Endodermal cell (in vitro differentiated cells): Measurements from ENCODE around the gene METTL25B. TPM values are rescaled to one million over a fixed set of nuclear protein-coding genes. Genes with fewer than 3 reads are reported as not detected.

Experiments used
- DNase-seq: peaks from one replicate; pipeline ENCODE4 v3.0.0-alpha.2; 2017
- H3K27ac ChIP-seq: 2 replicates; pipeline ENCODE4 v1.5.1; 2013; ENCODE audit warnings: mild to moderate bottlenecking, low read depth, low read length, moderate library complexity
- H3K27me3 ChIP-seq: 2 replicates; pipeline ENCODE4 v1.6.1; 2013; ENCODE audit warnings: mild to moderate bottlenecking, low read length, moderate library complexity; ENCODE audit not compliant: insufficient read depth, control insufficient read depth, poor library complexity, severe bottlenecking
- H3K36me3 ChIP-seq: 2 replicates; pipeline ENCODE4 v1.7.0; 2013; ENCODE audit warnings: mild to moderate bottlenecking, low read length, moderate library complexity; ENCODE audit not compliant: control insufficient read depth, insufficient read depth
- H3K4me1 ChIP-seq: one replicate; pipeline ENCODE4 v1.7.0; 2013; ENCODE audit warnings: low read length; ENCODE audit not compliant: control insufficient read depth, insufficient read depth
- H3K4me3 ChIP-seq: 2 replicates; pipeline ENCODE4 v1.5.1; 2013; ENCODE audit warnings: mild to moderate bottlenecking, low read length, moderate library complexity
- H3K9ac ChIP-seq: 2 replicates; pipeline ENCODE4 v1.6.1; 2013; ENCODE audit warnings: mild to moderate bottlenecking, low read length, moderate library complexity; ENCODE audit not compliant: poor library complexity, severe bottlenecking; ENCODE audit errors: extremely low read depth
- H3K9me3 ChIP-seq: 2 replicates; pipeline ENCODE4 v1.6.1; 2013; ENCODE audit warnings: mild to moderate bottlenecking, low read length, moderate library complexity; ENCODE audit not compliant: control insufficient read depth
- H3K27ac Mint-ChIP-seq: 2 replicates; pipeline ENCODE4 v1.8.0; 2020; ENCODE audit warnings: mixed read lengths
- H3K27me3 Mint-ChIP-seq: 2 replicates; pipeline ENCODE4 v1.8.0; 2021; ENCODE audit warnings: mild to moderate bottlenecking, mixed read lengths; ENCODE audit not compliant: insufficient read depth
- H3K36me3 Mint-ChIP-seq: 2 replicates; pipeline ENCODE4 v1.8.0; 2020; ENCODE audit warnings: low read depth, mixed read lengths
- H3K4me1 Mint-ChIP-seq: 2 replicates; pipeline ENCODE4 v1.8.0; 2020; ENCODE audit warnings: mixed read lengths
- H3K4me3 Mint-ChIP-seq: 2 replicates; pipeline ENCODE4 v1.8.0; 2020; ENCODE audit warnings: mild to moderate bottlenecking, moderate library complexity, mixed read lengths
- H3K9me3 Mint-ChIP-seq: 2 replicates; pipeline ENCODE4 v1.8.0; 2020; ENCODE audit warnings: mild to moderate bottlenecking, mixed read lengths
- WGBS, 2 experiments: methylation state at CpG; one replicate each; pipeline versions ENCODE4 v1.1.5 to v1.1.7; 2013; ENCODE audit warnings: missing lambda C conversion rate in 2 of 2, mixed read lengths in 1 of 2; ENCODE audit not compliant: insufficient coverage in 1 of 2, insufficient read length in 1 of 2; 5-methylcytosine and 5-hydroxymethylcytosine counted together
- total RNA-seq, 2 donors: library from RNA; stranded (reverse); fragmentation: NEBNext Ultra II Directional in 1 of 2; extraction: Animal tissue kit (Norgen Biotek cat#: 25700) in 1 of 2; gene quantifications; 2 replicates in 1 of 2; 3 replicates in 1 of 2; pipeline ENCODE4 v1.2.1, GENCODE V29; 2021
- TF ChIP-seq, protein P1 (sequence below): fragments of 200-600 bp; sonication (generic); conservative IDR thresholded peaks from 2 replicates; pipeline ENCODE4 v1.5.0; 2021; ENCODE audit warnings: antibody characterized with exemption, mild to moderate bottlenecking

METTL25B gene
- total RNA-seq, 2 donors from 2014 or later, result 25.9 to 35.5 TPM

DNA sequence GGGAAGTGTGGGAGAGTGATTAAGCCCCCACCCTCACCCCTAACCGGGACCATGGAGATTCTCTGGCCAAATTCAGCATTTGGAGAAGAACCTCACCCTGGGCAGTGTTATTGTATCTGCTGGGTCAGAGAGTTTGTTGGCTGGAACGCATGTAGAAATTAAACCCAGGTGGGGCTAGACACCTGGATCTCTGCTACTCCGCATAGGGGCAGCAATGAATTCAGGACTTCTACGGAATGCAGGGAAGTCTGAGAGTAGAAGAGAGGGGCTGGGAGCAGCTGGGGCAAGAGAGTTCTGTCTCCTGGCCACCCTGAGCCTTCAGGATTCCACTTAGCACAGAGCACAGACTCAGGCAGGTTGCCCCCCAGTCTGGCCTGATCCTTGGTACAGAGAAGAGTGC, 19.2 kb upstream of the METTL25B start:
- Mint-ChIP-seq H3K4me3 (no peak overlapping the region), H3K9me3 (no peaks in the 10 kb centered on the region), H3K27ac (peak overlapping the region; percentile 36), H3K27me3 (peaks cover 17% of the 10 kb centered on the region), H3K4me1 (peaks cover 46% of the 10 kb centered on the region), H3K36me3 (no peaks in the 10 kb centered on the region)
- Histone ChIP-seq H3K27ac (peak overlapping the region; percentile 55), H3K27me3 (no peaks in the 10 kb centered on the region), H3K4me3 (no peak overlapping the region), H3K9me3 (no peaks in the 10 kb centered on the region), H3K9ac (no peak overlapping the region), H3K4me1 (peaks cover 18% of the 10 kb centered on the region), H3K36me3 (no peaks in the 10 kb centered on the region)
- TF ChIP-seq, protein P1, sequence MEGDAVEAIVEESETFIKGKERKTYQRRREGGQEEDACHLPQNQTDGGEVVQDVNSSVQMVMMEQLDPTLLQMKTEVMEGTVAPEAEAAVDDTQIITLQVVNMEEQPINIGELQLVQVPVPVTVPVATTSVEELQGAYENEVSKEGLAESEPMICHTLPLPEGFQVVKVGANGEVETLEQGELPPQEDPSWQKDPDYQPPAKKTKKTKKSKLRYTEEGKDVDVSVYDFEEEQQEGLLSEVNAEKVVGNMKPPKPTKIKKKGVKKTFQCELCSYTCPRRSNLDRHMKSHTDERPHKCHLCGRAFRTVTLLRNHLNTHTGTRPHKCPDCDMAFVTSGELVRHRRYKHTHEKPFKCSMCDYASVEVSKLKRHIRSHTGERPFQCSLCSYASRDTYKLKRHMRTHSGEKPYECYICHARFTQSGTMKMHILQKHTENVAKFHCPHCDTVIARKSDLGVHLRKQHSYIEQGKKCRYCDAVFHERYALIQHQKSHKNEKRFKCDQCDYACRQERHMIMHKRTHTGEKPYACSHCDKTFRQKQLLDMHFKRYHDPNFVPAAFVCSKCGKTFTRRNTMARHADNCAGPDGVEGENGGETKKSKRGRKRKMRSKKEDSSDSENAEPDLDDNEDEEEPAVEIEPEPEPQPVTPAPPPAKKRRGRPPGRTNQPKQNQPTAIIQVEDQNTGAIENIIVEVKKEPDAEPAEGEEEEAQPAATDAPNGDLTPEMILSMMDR, result no peak
- 61 to 82% methylated on average over 2 to 4 of the region's 4 CpGs for WGBS, 2 experiments
- no peak for DNase-seq

DNA sequence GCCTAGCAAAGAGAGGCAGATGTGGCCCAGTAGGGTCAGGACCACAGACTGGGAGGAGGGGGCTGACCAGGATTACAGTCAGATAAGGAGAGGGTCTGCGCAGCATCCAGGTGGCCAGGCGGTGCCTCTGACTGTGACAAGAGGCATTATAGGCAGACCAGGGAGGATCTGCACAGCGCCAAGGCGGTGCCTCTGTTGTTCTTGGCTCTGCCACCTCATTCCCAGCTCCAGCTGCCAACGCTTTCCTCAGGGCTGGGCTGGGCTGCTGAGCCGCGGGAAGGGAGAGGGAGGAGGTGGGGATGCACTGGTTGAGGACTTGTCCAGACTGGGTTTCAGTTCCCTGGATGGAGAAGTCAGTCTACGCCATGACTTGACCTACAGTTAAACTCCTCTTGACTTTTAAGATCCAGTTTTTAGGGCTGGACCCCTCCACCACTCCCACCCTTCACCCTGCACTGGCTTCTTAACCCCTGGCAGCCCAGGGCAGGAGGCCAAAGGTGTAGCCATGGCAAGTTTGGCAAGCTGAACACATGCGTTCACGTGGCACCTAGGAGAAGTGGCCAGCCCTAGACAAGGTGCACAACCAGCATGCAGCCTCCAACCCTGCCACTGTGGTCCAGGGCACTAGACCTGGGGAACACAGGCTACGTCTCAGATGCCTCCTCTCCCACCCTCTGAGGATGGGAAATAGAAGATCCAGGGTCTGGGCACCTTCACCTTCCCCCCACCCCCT, 18.3 kb upstream of the METTL25B start:
- Mint-ChIP-seq H3K4me3 (no peak overlapping the region), H3K27ac (no peak overlapping the region), H3K9me3 (no peaks in the 10 kb centered on the region), H3K36me3 (no peaks in the 10 kb centered on the region), H3K27me3 (peaks cover 8% of the 10 kb centered on the region), H3K4me1 (peaks cover 43% of the 10 kb centered on the region)
- H3K27ac ChIP-seq, result no peak overlapping the region
- H3K9me3 ChIP-seq, result no peaks in the 10 kb centered on the region
- no peak for DNase-seq
- no peaks in the 10 kb centered on the region for H3K27me3 ChIP-seq
- no peak overlapping the region for H3K9ac ChIP-seq
- H3K4me1 ChIP-seq, result peaks cover 18% of the 10 kb centered on the region
- TF ChIP-seq, protein P1, result no peak
- WGBS, 2 experiments, result 76 to 89% methylated on average over 5 to 11 of the region's 11 CpGs
- H3K36me3 ChIP-seq, result no peaks in the 10 kb centered on the region
- H3K4me3 ChIP-seq, result no peak overlapping the region

DNA sequence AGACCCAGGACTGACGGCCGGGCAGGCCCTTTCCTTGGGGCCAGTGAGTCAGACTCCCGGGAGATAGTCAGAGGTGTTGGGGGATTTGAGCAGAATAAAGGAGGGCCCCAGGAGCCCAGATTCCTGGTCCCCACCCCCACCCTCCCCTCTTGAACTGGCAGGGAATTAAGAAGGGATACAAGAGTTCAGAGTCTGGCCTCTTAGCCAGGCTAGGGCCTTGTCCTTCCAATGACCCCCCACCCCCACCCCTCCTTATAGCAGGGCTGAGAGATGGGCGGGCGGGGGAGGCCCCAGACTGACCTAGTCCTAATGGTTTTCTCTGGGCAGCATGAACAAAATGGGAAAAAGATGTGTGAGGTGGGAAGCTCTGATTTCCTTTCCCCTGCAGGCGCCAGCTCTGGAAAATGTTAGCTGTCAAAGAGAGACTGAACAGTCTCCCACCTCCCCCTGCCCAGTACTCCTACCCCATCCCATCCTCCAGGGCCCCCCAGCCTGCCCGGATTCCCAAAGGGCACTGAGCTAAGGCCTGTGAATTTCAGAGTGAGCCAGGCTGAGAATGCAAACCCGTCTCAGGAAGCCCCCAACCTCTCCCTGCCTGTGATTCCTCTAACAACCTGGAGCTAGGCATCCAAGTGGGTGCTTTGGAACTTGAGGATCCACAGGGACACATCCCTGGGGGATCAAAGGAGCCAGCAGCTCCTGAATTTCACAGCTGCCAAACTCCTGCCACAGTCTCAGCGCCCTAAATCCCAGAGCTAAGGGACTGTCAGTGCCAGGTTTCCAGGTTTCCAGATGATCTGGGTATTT, 17.1 kb upstream of the METTL25B start:
- H3K36me3 Mint-ChIP-seq, result no peaks in the 10 kb centered on the region
- H3K27me3 Mint-ChIP-seq, result no peaks in the 10 kb centered on the region
- Histone ChIP-seq H3K27ac (no peak overlapping the region), H3K36me3 (no peaks in the 10 kb centered on the region), H3K9ac (no peak overlapping the region), H3K27me3 (no peaks in the 10 kb centered on the region), H3K9me3 (no peaks in the 10 kb centered on the region), H3K4me1 (peaks cover 18% of the 10 kb centered on the region), H3K4me3 (no peak overlapping the region)
- DNase-seq, result peak; percentile 75
- 69% methylated on average over 8 of the region's 9 CpGs; no CpG with 5 or more reads in 1 of the 2 experiments for WGBS, 2 experiments
- no peak overlapping the region for H3K27ac Mint-ChIP-seq
- TF ChIP-seq, protein P1, result no peak
- no peaks in the 10 kb centered on the region for H3K9me3 Mint-ChIP-seq
- H3K4me3 Mint-ChIP-seq, result no peak overlapping the region
- peaks cover 43% of the 10 kb centered on the region for H3K4me1 Mint-ChIP-seq
